GM10248 (cell line): ENCODE measurements around the gene PLD5.
A peak's percentile ranks its signal among the peaks of the same experiment; 100 is the strongest.

Source experiments
- CTCF ChIA-PET: fragments of 300-600 bp; sonication (Branson Sonifier 250); formaldehyde crosslinking; extraction: SDS; loops from one replicate; lab custom pipeline; 2021; ENCODE audit warnings: antibody characterized with exemption; lab: Yijun Ruan, JAX
- POLR2A ChIA-PET: fragments of 350-650 bp; sonication (Branson Sonifier 250); formaldehyde crosslinking; extraction: SDS; loops from one replicate; lab custom pipeline; 2020; ENCODE audit warnings: antibody characterized with exemption; lab: Yijun Ruan, JAX
- DNase-seq: peaks from one replicate; pipeline ENCODE4 v3.0.0; 2012; ENCODE audit errors: extremely low spot score
- CTCF ChIP-seq: IDR thresholded peaks from 2 replicates; pipeline ENCODE4 v1.5.1; 2012; ENCODE audit warnings: mild to moderate bottlenecking, low read depth; ENCODE audit errors: extremely low read depth, missing control alignments, control extremely low read depth

The PLD5 gene

GRCh38 chr1:242454262-242455051 lies 70.0 kb downstream of the PLD5 start:
- DNase-seq = peak; percentile 30
- POLR2A ChIA-PET = no interaction called here
- CTCF ChIA-PET = interaction anchor here (0.8 to 3.4 kb wide), 14 partner anchors 8 to 1835 kb away, joined by 3 to 22 read pairs (median 4); partner anchors contain the start of gene BECN2
- peak; percentile 57 for TF ChIP-seq CTCF

- DNase-seq = no peak
- ChIA-PET CTCF (no interaction called here), POLR2A (no interaction called here)
- TF ChIP-seq CTCF = no peak
Measured at GRCh38 chr1:242452573-242452972, 71.9 kb downstream of the PLD5 start.

GRCh38 chr1:242449661-242450060 lies 74.8 kb downstream of the PLD5 start:
- no peak for DNase-seq
- no peak for TF ChIP-seq CTCF
- POLR2A ChIA-PET = no interaction called here
- CTCF ChIA-PET = interaction anchor here (1.4 kb wide), 1 partner anchor 17 kb away, joined by 3 read pairs; no protein-coding TSS in a partner anchor

GRCh38 chr1:242448910-242449645 lies 75.4 kb downstream of the PLD5 start:
- ChIA-PET CTCF (interaction anchor here (1.4 kb wide), 1 partner anchor 16 kb away, joined by 3 read pairs; no protein-coding TSS in a partner anchor), POLR2A (no interaction called here)
- TF ChIP-seq CTCF = no peak
- no peak for DNase-seq

GRCh38 chr1:242447689-242448088 lies 76.8 kb downstream of the PLD5 start:
- ChIA-PET POLR2A (no interaction called here), CTCF (no interaction called here)
- no peak for DNase-seq
- no peak for TF ChIP-seq CTCF

GRCh38 chr1:242440757-242441156 lies 83.7 kb downstream of the PLD5 start:
- CTCF ChIA-PET = interaction anchor here (1.3 to 4.1 kb wide), 2 partner anchors 11 to 24 kb away, joined by 5 to 14 read pairs; no protein-coding TSS in a partner anchor
- POLR2A ChIA-PET = no interaction called here

More at GRCh38 chr1:242440757-242441156, 83.7 kb downstream of the PLD5 start:
- DNase-seq = no peak
- TF ChIP-seq CTCF = no peak
